ENCODE results near the gene SVEP1.

- TF ChIP-seq POLR2A (IDR thresholded peaks at IDR 0.05; ENCODE audit: low read depth, low read length) (no peak), POLR2AphosphoS5 (IDR thresholded peaks at IDR 0.05; ENCODE audit: low read depth, low read length) (no peak), PAX5 (IDR thresholded peaks at IDR 0.05; ENCODE audit: insufficient read depth, low read length, severe bottlenecking) (no peak), SPI1 (IDR thresholded peaks at IDR 0.05; ENCODE audit: low read depth, low read length) (no peak)
Observed at GRCh38 chr9:110443866-110444220, 135.7 kb downstream of the SVEP1 start.

Measured in GM12891 (cell line).